HG03280 (cell line): ENCODE measurements around the gene SLC7A1.

ENCODE experiments used
- ATAC-seq: cut with Tn5 transposase; IDR thresholded peaks from one replicate; pipeline ENCODE4 v1.9.1; 2021; ENCODE audit warnings: mild to moderate bottlenecking, moderate library complexity; ENCODE audit not compliant: unreplicated experiment

Gene SLC7A1

GRCh38 chr13:29465741-29466293 lies 129.7 kb downstream of the SLC7A1 start:
- ATAC-seq = no peak

GRCh38 chr13:29464105-29464679 lies 131.3 kb downstream of the SLC7A1 start:
- no peak for ATAC-seq

- ATAC-seq = no peak
Measured at GRCh38 chr13:29459813-29460355, 135.6 kb downstream of the SLC7A1 start.
